Measurements from ENCODE around the gene EME2. TPM values are rescaled to one million over a fixed set of nuclear protein-coding genes. Genes with fewer than 3 reads are reported as not detected.

The EME2 gene
- total RNA-seq, 1 experiment from 2014 or later: 63.6 TPM

GRCh38 chr16:1818873-1819525 lies 46.4 kb downstream of the EME2 start:
- no peak overlapping the region for H2BK15ac ChIP-seq (ENCODE audit: low read depth, low read length)
- no peak overlapping the region for H3K23ac ChIP-seq (ENCODE audit: insufficient read length, low read depth, low read length)
- no CpG with 5 or more reads among the region's 35 CpGs for WGBS (ENCODE audit: extremely low coverage, insufficient read length, low lambda C conversion rate)
- no peak for DNase-seq
- H3K56ac ChIP-seq (ENCODE audit: insufficient read length, low read depth, low read length): no peak overlapping the region
- Mint-ChIP-seq H3K36me3 (ENCODE audit: insufficient read depth in 1 of 3, low read depth in 3 of 3) (peaks cover 4 to 17% (median 13%) of the 10 kb centered on the region in 3 experiments), H3K9me3 (no peaks in the 10 kb centered on the region), H3K4me1 (no peaks in the 10 kb centered on the region), H3K27ac (peak overlapping the region in 1 of 3 experiments; percentile 86; a peak in 2 of 7 replicates), H3K27me3 (ENCODE audit: low read depth) (peaks cover 1% of the 10 kb centered on the region), H3K4me3 (no peak overlapping the region)
- H3K27ac ChIP-seq (ENCODE audit: insufficient read length, low read depth, low read length): no peak overlapping the region
- H2BK5ac ChIP-seq (ENCODE audit: insufficient read length, low read length): no peak overlapping the region
- H3K23me2 ChIP-seq (ENCODE audit: insufficient read length, low read depth, low read length, poor library complexity, severe bottlenecking): no peaks in the 10 kb centered on the region
- H3K4ac ChIP-seq (ENCODE audit: low read depth, low read length): no peak overlapping the region
- no peak overlapping the region for H3K14ac ChIP-seq (ENCODE audit: insufficient read depth, low read length)
- H2BK20ac ChIP-seq (ENCODE audit: low read depth, low read length, poor library complexity, severe bottlenecking): no peak overlapping the region
- H3T11ph ChIP-seq (ENCODE audit: low read length): no peak overlapping the region
- no peaks in the 10 kb centered on the region for H3K79me1 ChIP-seq (ENCODE audit: insufficient read depth, low read depth, low read length, poor library complexity, severe bottlenecking)
- no peaks in the 10 kb centered on the region for H3K79me2 ChIP-seq (ENCODE audit: insufficient read depth, low read length)
- no peaks in the 10 kb centered on the region for H3K9me3 ChIP-seq (ENCODE audit: control insufficient read depth, low read depth, low read length)
- no peak overlapping the region for H3K4me2 ChIP-seq (ENCODE audit: insufficient read depth, insufficient read length, low read length)
- TF ChIP-seq CTCF (conservative IDR thresholded peaks at IDR 0.05): no peak
- no peaks in the 10 kb centered on the region for H4K20me1 ChIP-seq (ENCODE audit: control insufficient read depth, insufficient read depth, insufficient read length)
- no peak overlapping the region for H4K5ac ChIP-seq (ENCODE audit: insufficient read length, low read depth, low read length)
- H3K18ac ChIP-seq (ENCODE audit: insufficient read length, low read depth, low read length): no peak overlapping the region
- no peak overlapping the region for H4K8ac ChIP-seq (replicated peaks; ENCODE audit: insufficient read length, low read depth, low read length)
- no peaks in the 10 kb centered on the region for H3K4me1 ChIP-seq (ENCODE audit: insufficient read depth, low read length)
- no peak overlapping the region for H2BK12ac ChIP-seq (ENCODE audit: insufficient read length, low read depth, low read length)
- H4K91ac ChIP-seq (ENCODE audit: insufficient read length, low read depth, low read length): no peak overlapping the region
- no peak overlapping the region for H2AK5ac ChIP-seq (ENCODE audit: insufficient read length, low read length)
- H2BK120ac ChIP-seq (ENCODE audit: low read depth, low read length, poor library complexity, severe bottlenecking): no peak overlapping the region
- H2AFZ ChIP-seq (ENCODE audit: low read length): no peak overlapping the region
- H3K27me3 ChIP-seq (ENCODE audit: insufficient read depth, low read length): no peaks in the 10 kb centered on the region
- H3K9ac ChIP-seq (ENCODE audit: extremely low read depth, insufficient read length, low read length): no peak overlapping the region

Data from H9 (cell line).